Activated naive CD4-positive, alpha-beta T cell treated with Interleukin-2 at 50 U/mL for 16 hours (primary cell): Measurements from ENCODE around the gene SDCCAG8.

ENCODE experiments used
- DNase-seq: peaks from one replicate; pipeline ENCODE4 v3.0.0-alpha.2; 2020

The SDCCAG8 gene

DNA sequence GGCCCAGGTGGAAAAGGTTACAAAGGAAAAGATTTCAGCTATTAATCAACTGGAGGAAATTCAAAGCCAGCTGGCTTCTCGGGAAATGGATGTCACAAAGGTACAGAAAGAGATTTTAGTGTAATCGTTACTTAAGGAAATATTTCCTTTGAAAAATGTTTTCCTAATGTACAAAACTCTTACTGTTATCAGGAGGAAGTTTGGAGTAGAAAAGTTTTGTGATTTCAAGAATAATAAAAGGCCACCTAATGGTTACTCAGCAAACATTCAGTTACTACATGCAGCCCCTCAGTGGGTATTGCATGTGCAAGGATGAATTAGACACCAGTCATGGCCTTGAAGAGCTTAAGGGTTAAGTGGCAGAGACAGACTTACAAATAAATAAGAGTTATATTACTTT is 85.2 kb downstream of the SDCCAG8 start:
- DNase-seq = no peak

- DNase-seq = no peak
These were observed 88.4 kb downstream of the SDCCAG8 start for GRCh38 chr1:243343970-243344937.

- DNase-seq = no peak
These were observed 89.4 kb downstream of the SDCCAG8 start for GRCh38 chr1:243345205-243345604.

GRCh38 chr1:243346016-243346415 is 90.2 kb downstream of the SDCCAG8 start:
- DNase-seq = no peak

DNA sequence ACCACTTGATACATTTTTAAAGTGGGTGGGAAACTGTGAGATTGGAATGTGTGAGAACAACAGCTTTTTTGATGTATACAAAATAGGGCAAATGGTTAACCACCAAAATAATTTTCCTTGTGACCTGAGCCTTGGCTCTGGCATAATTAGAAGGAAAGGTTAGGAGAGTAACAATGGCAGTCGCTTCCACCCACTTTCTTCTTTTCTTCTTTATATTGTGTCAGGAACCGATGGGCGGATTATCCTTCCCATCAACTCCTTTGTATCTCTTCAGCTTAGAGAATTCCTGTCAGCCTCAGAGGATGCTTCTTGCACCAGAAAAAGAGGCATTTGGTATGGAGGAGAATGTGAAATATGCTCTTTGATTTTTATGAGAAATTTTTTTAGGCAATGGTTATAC is 90.6 kb downstream of the SDCCAG8 start:
- DNase-seq = no peak

DNA sequence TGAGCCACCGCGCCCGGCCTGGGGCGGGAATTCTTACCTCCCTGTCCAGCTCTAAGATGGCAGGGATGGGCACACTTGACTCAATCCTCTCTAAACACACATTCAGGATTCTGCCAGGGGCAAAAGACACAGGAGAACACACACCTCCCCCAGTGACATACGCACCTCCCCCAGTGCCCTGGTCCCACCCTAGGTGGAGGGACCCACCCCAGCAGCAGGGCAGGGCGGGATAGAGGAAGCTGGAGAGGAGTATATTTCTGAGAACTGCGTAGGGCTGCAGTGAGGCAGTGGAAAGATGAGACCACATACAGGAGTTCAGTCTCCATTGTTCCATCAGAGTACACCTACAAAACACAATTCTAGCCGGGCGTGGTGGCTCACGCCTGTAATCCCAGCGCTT is 92.5 kb downstream of the SDCCAG8 start:
- DNase-seq = no peak

DNA sequence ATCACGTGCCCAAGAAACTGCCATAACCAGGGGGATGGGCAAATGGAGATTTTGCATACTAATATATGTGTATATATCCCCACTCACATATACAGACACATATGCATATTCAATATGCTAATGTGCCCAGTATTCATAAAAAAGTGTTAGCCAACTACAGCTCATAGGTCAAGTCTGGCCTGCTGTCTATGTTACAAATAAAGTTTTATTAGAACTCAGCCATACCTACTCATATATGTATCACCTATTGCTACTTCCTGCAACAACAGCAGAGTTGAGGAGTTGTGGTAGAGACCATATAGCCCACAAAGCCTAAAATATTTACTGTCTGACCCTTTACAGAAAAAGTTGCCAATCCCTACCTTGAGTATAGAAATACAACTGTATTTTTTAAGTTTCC is 93.3 kb downstream of the SDCCAG8 start:
- no peak for DNase-seq

DNA sequence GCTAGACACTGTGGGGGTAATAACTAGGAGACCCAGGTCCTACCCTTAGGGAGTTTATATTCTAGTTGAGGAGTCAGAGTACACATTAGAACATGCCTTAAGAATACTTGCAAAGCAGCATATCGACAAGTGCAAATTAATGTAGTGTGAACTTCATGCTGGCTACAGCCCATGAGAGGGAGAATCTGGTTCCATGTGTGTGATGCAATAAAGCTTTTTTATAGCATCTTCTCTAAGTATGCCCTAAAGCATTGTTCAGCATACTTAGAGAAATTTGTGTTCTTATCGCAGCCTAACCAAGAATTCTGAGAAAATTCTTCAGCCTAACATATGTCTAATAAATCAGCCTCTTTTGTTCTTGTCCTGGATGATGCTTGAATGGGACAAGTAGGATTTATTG is 95.5 kb downstream of the SDCCAG8 start:
- DNase-seq = no peak

DNA sequence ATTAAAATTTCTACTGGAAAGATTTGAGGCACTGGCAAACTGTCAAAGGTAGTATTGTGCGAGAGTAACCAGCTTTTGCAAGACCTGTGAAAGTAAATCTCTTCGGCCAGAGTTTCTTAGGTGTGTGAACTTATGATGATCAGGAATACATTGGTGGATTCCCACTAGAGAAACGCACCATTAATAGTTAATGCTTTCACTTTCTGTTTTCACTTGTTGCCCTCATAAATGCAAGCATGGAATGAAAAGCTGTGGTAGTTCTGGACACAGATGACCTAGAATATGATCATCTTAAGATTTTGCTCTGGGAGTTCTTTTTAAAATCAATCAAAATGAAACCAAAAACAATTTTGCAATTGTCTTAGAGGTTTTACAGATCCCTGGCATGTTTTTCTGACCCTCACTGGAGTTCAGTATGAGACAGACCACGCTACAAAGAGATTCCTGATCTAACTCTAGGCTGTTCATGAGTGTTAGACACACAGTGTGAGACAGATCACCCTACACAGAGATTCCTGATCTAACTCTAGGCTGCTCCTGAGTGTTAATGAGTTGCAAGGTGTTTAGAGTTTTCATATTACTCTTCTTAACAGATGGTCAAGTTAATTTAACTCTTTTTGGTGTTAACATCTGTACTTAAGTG is 98.8 kb downstream of the SDCCAG8 start:
- no peak for DNase-seq

DNA sequence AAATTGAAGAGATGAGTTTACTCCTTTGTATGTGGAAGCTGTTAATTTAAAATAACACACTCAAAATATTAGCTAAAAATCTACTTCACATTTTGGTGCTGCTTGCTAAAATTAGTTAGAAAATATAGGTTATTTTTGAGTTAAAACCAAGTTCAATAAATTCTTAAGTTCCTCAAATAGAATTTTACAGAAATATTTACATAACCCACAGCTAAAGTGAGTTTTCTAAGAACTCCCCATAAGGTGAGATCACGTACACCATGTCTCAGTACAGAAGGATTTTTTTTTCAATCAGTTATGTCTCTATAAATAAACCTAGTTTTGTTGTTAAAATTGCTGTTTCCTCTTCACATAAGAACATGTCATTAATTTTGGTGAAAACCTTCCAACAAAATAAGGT is 108.0 kb downstream of the SDCCAG8 start:
- DNase-seq = no peak

GRCh38 chr1:243364330-243364729 is 108.5 kb downstream of the SDCCAG8 start:
- no peak for DNase-seq

DNA sequence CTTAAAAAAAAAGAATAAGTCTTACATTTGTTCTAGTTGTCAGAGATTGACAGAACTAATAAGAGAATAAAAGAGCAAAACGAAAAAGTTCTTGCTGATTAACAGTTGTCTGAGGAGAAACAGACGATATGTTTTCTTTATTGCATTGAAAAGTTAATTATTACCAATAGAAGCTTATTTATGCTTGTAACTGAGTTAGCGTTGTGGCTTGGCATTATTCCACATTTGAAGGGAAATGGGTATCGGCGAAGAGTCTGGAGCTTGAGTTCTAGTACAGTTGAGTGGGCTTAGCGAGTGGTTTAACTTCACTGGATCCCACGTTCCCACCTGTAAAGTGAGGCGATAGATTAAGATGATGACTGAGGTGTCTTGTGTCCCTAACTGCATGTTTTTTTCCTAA is 109.0 kb downstream of the SDCCAG8 start:
- DNase-seq = no peak

DNA sequence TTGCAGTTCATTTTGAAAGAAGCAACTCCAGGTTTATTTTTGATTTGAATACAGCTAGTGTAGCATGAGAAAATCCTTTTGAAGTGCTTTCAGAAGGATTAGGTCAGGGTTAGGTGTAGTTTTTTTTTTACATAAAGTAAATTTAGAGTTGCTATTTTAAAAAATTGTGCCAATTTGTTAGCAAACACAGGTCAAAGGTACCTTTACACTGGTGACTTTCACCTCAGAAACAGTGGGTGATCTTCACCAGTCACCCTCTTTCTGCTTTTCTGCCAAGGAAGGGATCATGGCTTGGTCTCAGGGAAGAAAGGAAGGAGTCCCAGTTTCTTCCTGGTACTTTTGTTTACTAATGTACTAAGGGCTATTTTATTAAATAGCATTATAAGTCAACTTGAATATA is 111.5 kb downstream of the SDCCAG8 start:
- no peak for DNase-seq

DNA sequence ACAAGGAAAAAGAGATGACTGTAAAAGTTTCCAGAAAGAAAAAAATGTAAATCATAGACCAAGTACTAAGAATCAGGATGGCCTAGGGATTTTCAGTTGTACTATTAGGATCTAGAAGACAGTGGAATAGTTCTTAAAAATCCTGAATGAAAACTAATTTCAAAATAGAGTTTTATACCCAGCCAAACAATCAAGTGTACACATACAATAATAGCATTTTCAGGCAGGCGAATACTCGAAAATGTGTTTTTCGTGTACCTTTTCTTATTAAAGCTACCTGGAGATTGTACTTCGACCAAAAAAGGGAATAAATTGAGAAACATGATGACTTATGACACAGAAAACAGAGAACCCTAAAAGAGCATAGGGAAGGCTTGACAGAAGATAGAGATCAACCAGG is 118.6 kb downstream of the SDCCAG8 start:
- no peak for DNase-seq

- no peak for DNase-seq
These were observed 119.8 kb downstream of the SDCCAG8 start for GRCh38 chr1:243375596-243375995.

- DNase-seq = no peak
These were observed 122.8 kb downstream of the SDCCAG8 start for GRCh38 chr1:243378669-243379068.

- no peak for DNase-seq
These were observed 123.4 kb downstream of the SDCCAG8 start for GRCh38 chr1:243379208-243379607.

DNA sequence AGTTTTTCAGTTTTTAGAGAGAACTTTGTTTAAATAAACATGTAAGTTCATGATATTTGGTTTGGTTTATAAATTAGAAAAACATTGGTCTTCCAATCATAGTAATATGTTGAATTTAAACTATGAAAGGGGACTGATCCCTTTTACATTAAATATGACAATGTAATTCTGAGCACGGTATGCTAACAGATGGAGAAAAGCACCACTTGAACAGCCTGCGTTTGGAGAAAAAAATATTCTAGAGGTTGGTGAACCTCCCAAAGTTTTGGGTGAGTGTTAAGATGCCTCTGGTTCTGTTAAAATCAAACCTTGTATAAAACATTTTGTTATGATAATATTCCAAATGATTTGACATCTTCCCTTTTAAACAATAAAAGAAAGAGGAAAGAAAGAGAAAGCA is 123.9 kb downstream of the SDCCAG8 start:
- no peak for DNase-seq

DNA sequence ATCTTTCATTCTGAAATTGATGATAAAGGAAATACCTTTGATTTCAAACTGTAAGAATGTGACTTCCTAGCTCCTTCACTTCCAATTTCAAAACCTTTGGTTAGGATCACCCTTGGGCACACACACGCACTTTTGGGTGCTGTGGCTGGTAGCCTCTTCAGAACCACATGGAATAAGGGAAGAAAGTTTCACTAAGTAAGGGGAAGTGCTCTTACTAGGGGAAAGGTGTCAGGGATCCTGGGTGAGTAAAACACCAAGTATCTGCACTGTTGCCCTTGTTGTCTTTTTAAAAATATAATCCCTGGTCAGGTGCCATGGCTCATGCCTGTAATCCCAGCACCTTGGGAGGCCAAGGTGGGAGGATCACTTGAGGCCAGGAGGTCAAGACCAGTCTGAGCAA is 132.4 kb downstream of the SDCCAG8 start:
- no peak for DNase-seq

DNA sequence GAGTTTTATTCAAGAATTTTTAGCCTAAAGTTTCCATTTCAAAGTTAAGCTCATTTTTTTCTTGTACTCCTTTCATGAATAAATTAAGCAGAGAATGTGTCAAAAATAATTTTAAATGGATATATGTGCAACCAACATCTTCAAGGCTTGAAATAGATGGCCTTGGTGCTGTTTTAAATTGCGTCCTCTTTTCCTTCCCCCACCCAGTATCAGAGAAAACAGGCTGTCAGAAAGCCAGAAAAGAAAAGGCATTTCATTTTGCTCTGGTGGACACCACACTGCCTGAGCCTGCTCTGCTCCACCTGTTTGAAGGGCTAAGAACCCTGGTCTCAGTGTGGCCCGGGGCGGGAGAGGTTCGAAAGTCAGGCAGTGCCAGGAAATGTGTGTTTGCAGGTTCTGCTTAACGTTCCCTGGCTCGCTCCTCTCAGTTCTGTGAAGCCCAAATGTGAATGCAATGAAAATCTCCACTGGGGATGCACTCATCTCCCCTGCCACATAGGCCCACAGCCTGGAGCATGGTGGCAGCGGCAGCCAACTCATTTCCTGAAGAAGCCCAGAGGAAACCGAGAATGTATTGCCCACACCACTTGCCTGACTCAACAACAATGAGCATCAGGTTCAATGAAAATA is 134.4 kb downstream of the SDCCAG8 start:
- no peak for DNase-seq

DNA sequence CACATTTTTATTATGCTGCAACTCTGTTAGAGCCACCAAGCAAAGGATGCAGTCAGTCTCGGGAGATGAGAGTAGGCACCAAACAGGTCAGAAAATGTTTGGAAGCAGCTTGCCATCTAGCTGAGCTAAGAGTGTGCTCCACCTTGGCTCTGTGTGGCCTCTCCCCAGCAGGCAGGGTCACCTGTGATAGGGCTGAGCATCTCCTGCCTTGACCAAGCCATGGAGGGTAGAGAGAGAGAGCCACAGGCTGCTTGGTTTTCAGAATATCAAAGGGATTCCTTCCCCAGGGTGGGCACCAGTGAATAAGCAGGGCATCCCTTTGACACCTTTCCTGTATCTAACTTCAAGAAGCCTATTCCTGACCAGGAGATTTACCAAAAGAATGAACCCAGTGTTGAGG is 135.5 kb downstream of the SDCCAG8 start:
- no peak for DNase-seq

GRCh38 chr1:243393096-243393495 is 137.3 kb downstream of the SDCCAG8 start:
- DNase-seq = no peak

DNA sequence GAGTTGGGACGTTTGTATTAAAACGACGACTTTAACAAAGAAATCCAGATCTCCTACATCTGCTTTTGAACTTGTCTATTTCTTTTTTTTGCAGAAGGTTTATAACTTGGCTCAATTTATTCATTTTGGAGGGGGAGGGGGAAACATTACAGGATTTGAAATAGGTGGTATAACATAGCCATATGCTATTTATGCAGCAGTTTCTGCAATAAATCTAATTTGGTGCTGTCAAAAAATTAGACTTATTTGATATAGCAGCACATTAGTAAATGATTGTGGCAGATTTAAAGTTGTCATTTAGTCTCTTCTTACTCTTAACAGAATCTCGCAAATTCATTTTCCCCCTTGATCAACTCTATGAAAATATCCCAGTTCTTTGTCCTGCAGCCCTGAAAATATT is 138.2 kb downstream of the SDCCAG8 start:
- DNase-seq = no peak
